Measurements from ENCODE around the gene COX19. TPM values are rescaled to one million over a fixed set of nuclear protein-coding genes. Genes with fewer than 3 reads are reported as not detected.

COX19 gene
- total RNA-seq, 1 experiment from 2014 or later = 14.0 TPM

DNA sequence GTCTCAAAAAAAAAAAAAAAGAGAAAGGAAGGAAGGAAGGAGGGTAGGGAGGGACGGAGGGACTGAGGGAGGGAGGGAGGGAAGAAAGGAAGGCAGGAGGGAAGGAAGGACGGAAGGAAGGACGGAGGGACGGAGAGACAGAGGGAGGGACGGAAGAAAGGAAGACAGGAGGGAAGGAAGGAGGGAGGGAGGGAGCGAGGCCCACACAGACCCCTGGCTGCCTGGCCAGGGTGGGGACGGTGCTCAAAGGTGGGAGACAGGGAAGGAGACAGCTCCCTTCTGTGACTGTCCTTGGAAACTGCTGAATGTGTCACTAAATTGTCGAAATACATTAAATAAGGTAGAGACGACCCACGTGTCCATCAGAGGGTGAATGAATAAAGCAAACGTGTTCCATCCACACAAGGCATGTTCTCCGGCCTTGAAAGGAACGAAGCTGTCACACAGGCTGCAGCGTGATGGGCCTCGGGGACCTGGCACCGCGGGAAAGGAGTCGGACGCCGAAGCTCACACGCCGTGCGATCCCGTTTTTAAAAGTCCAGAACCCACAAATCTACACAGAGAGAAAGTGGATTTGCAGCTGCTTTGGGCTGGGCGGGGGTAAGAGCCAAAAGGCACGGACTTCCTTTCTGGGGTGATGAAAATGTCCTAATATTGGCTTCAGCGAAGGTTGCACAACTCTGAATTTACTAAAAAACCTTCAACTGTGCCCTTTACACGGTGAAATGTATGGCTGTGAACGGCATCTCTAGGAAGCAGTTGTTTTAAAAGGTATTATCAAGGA, 44.2 kb downstream of the COX19 start:
- Histone ChIP-seq H3K4me2 (ENCODE audit: low read length) (no peak overlapping the region), H3K4me3 (replicated peaks in 1 of 2; ENCODE audit: low read depth in 1 of 2, low read length in 2 of 2) (no peak overlapping the region), H3K9me2 (ENCODE audit: insufficient read depth) (no peaks in the 10 kb centered on the region), H4K20me1 (ENCODE audit: insufficient read depth) (no peaks in the 10 kb centered on the region), H3K27me3 (ENCODE audit: insufficient read depth, low read length) (no peaks in the 10 kb centered on the region), H3K36me3 (ENCODE audit: control insufficient read depth in 1 of 2, insufficient read depth in 2 of 2, low read length in 2 of 2) (no peaks in the 10 kb centered on the region), H3K9me3 (ENCODE audit: control insufficient read depth in 1 of 2, insufficient read depth in 1 of 2, low read depth in 1 of 2, low read length in 2 of 2) (no peaks in the 10 kb centered on the region), H3K9ac (ENCODE audit: low read length) (no peak overlapping the region), H3K4me1 (ENCODE audit: control insufficient read depth in 1 of 2, insufficient read depth in 2 of 2, low read length in 2 of 2) (peaks cover 5 to 6% of the 10 kb centered on the region in 2 experiments), H3K79me2 (ENCODE audit: insufficient read depth, low read length) (no peaks in the 10 kb centered on the region), H3K27ac (ENCODE audit: low read depth, low read length) (no peak overlapping the region), H2AFZ (ENCODE audit: low read depth, low read length, poor library complexity, severe bottlenecking) (no peak overlapping the region)
- ATAC-seq (no peak), DNase-seq (ENCODE audit: low read depth, low spot score) (no peak)
- TF ChIP-seq, protein P1, sequence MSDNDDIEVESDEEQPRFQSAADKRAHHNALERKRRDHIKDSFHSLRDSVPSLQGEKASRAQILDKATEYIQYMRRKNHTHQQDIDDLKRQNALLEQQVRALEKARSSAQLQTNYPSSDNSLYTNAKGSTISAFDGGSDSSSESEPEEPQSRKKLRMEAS (IDR thresholded peaks at IDR 0.05) = no peak
- no peak for TF ChIP-seq EGR1 (IDR thresholded peaks at IDR 0.05; ENCODE audit: low read depth)
- TF ChIP-seq POLR2A (IDR thresholded peaks at IDR 0.05; ENCODE audit: borderline replicate concordance, extremely low read depth, insufficient read depth, insufficient read length) = no peak
- TF ChIP-seq SIN3A (IDR thresholded peaks at IDR 0.05; ENCODE audit: low read depth) = no peak
- TF ChIP-seq POLR2AphosphoS5 (IDR thresholded peaks at IDR 0.05; ENCODE audit: low read depth, low read length) = no peak
- TF ChIP-seq ZNF274 (IDR thresholded peaks at IDR 0.05; ENCODE audit: low read depth, low read length) = no peak
- no peak for TF ChIP-seq ELF1 (IDR thresholded peaks at IDR 0.05; ENCODE audit: borderline replicate concordance, low read depth)
- no peak for TF ChIP-seq RAD21 (IDR thresholded peaks at IDR 0.05; ENCODE audit: low read depth)
- TF ChIP-seq, protein P2, sequence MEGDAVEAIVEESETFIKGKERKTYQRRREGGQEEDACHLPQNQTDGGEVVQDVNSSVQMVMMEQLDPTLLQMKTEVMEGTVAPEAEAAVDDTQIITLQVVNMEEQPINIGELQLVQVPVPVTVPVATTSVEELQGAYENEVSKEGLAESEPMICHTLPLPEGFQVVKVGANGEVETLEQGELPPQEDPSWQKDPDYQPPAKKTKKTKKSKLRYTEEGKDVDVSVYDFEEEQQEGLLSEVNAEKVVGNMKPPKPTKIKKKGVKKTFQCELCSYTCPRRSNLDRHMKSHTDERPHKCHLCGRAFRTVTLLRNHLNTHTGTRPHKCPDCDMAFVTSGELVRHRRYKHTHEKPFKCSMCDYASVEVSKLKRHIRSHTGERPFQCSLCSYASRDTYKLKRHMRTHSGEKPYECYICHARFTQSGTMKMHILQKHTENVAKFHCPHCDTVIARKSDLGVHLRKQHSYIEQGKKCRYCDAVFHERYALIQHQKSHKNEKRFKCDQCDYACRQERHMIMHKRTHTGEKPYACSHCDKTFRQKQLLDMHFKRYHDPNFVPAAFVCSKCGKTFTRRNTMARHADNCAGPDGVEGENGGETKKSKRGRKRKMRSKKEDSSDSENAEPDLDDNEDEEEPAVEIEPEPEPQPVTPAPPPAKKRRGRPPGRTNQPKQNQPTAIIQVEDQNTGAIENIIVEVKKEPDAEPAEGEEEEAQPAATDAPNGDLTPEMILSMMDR (IDR thresholded peaks at IDR 0.05 in 2 of 3, conservative IDR thresholded peaks at IDR 0.05 in 1 of 3; ENCODE audit: borderline replicate concordance in 1 of 3, insufficient read depth in 1 of 3, low read depth in 2 of 3, low read length in 2 of 3) = no peak
- TF ChIP-seq, protein P3, sequence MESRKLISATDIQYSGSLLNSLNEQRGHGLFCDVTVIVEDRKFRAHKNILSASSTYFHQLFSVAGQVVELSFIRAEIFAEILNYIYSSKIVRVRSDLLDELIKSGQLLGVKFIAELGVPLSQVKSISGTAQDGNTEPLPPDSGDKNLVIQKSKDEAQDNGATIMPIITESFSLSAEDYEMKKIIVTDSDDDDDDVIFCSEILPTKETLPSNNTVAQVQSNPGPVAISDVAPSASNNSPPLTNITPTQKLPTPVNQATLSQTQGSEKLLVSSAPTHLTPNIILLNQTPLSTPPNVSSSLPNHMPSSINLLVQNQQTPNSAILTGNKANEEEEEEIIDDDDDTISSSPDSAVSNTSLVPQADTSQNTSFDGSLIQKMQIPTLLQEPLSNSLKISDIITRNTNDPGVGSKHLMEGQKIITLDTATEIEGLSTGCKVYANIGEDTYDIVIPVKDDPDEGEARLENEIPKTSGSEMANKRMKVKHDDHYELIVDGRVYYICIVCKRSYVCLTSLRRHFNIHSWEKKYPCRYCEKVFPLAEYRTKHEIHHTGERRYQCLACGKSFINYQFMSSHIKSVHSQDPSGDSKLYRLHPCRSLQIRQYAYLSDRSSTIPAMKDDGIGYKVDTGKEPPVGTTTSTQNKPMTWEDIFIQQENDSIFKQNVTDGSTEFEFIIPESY (IDR thresholded peaks at IDR 0.05; ENCODE audit: extremely low read depth, insufficient replicate concordance, low read length) = no peak
- TF ChIP-seq CEBPB (IDR thresholded peaks at IDR 0.05; ENCODE audit: low read depth) = no peak
- no peak for TF ChIP-seq CBX3 (IDR thresholded peaks at IDR 0.05; ENCODE audit: low read depth)
- no peak for TF ChIP-seq TCF7L2 (IDR thresholded peaks at IDR 0.05; ENCODE audit: borderline replicate concordance, extremely low read depth, insufficient read depth, insufficient read length)
- TF ChIP-seq, protein P4, sequence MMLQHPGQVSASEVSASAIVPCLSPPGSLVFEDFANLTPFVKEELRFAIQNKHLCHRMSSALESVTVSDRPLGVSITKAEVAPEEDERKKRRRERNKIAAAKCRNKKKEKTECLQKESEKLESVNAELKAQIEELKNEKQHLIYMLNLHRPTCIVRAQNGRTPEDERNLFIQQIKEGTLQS (IDR thresholded peaks at IDR 0.05) = no peak
- TF ChIP-seq EZH2phosphoT487 (IDR thresholded peaks at IDR 0.05; ENCODE audit: borderline replicate concordance) = no peak
- TF ChIP-seq YY1 (IDR thresholded peaks at IDR 0.05; ENCODE audit: extremely low read depth, insufficient replicate concordance, low read depth, low read length) = no peak
- no peak for TF ChIP-seq EZH2 (IDR thresholded peaks at IDR 0.05)
- no peak for TF ChIP-seq JUND (IDR thresholded peaks at IDR 0.05)
- no peak for TF ChIP-seq SRF (IDR thresholded peaks at IDR 0.05; ENCODE audit: low read depth)
- TF ChIP-seq ZFX (IDR thresholded peaks at IDR 0.05) = no peak
- intact Hi-C loops (cut with micrococcal nuclease) = no loop called here
- POLR2A ChIA-PET = no interaction called here
- no TSS peak for BruUV-seq (replicated peaks)
- RAD21 ChIA-PET (ENCODE audit: low non-redundant PET in 1 of 2, low total read pairs in 2 of 2, uncharacterized antibody in 2 of 2, unreplicated experiment in 2 of 2) = no interaction called here
- CTCF ChIA-PET = interaction anchor here (0.6 kb wide), 1 partner anchor 12 kb away, joined by 3 read pairs; no protein-coding TSS in a partner anchor

Measured in HCT116 (cell line).